H1 (cell line): ENCODE results near the gene GPC2. TPM values are rescaled to one million over a fixed set of nuclear protein-coding genes. Genes with fewer than 3 reads are reported as not detected.

ENCODE experiments used
- CTCF ChIA-PET: fragments of 300-600 bp; sonication (Branson Sonifier 250); formaldehyde crosslinking; loops from one replicate; lab custom pipeline; 2021; ENCODE audit not compliant: partially characterized antibody; lab: Charles Lee
- POLR2A ChIA-PET: fragments of 300-600 bp; sonication (Branson Sonifier 250); formaldehyde crosslinking; loops from one replicate; lab custom pipeline; 2021; ENCODE audit warnings: inconsistent platforms; ENCODE audit not compliant: partially characterized antibody; lab: Charles Lee
- DNase-seq, 2 experiments: peaks; one replicate each; pipeline versions ENCODE4 v3.0.0 to v3.0.0-alpha.2; 2010 to 2022; ENCODE audit warnings: low spot score in 2 of 2, low read depth in 1 of 2, mixed read lengths in 1 of 2
- FAIRE-seq: peaks from 2 replicates; lab custom pipeline; 2011; peaks lifted over from hg19 to GRCh38; lab: Jason Lieb, UNC
- H2AFZ ChIP-seq: 2 replicates; pipeline ENCODE4 v1.8.1; 2012; ENCODE audit warnings: low read length, inconsistent platforms
- H2AK5ac ChIP-seq: 2 replicates; pipeline ENCODE4 v1.6.1; 2013; ENCODE audit warnings: low read depth, low read length
- H2BK120ac ChIP-seq: replicated peaks from 2 replicates; pipeline ENCODE3; 2013; ENCODE audit warnings: low read depth, low read length, inconsistent platforms
- H2BK12ac ChIP-seq: 2 replicates; pipeline ENCODE4 v1.6.1; 2013; ENCODE audit warnings: low read depth, low read length
- H2BK15ac ChIP-seq: 2 replicates; pipeline ENCODE4 v1.6.1; 2013; ENCODE audit warnings: low read length
- H2BK20ac ChIP-seq: 2 replicates; pipeline ENCODE4 v1.6.1; 2013; ENCODE audit warnings: low read length
- H2BK5ac ChIP-seq: 2 replicates; pipeline ENCODE4 v1.6.1; 2013; ENCODE audit warnings: low read depth, low read length
- H3K14ac ChIP-seq: 2 replicates; pipeline ENCODE4 v1.6.1; 2013; ENCODE audit warnings: inconsistent platforms; ENCODE audit not compliant: insufficient read length
- H3K18ac ChIP-seq: 2 replicates; pipeline ENCODE4 v1.6.1; 2013; ENCODE audit warnings: low read length; ENCODE audit errors: extremely low read depth
- H3K23ac ChIP-seq: 2 replicates; pipeline ENCODE4 v1.6.1; 2013; ENCODE audit warnings: inconsistent platforms; ENCODE audit not compliant: insufficient read length
- H3K23me2 ChIP-seq: 2 replicates; pipeline ENCODE4 v1.6.1; 2013; ENCODE audit warnings: low read depth, low read length
- H3K27ac ChIP-seq: 2 replicates; pipeline ENCODE4 v1.6.1; 2011; ENCODE audit warnings: low read depth, low read length, inconsistent platforms
- H3K27me3 ChIP-seq, 4 experiments: replicated peaks in 1 of 4; 1 replicate in 1 of 4; 2 replicates in 3 of 4; pipeline versions ENCODE4 v1.6.1 to v1.8.1; 2011 to 2013; ENCODE audit warnings: low read length in 3 of 4, mild to moderate bottlenecking in 3 of 4, inconsistent platforms in 2 of 4, mixed read lengths in 2 of 4, moderate library complexity in 1 of 4; ENCODE audit not compliant: control insufficient read depth in 3 of 4, insufficient read depth in 3 of 4; ENCODE audit errors: extremely low read depth in 1 of 4
- H3K36me3 ChIP-seq, 4 experiments: 2 replicates each; pipeline versions ENCODE4 v1.6.1 to v1.8.1; 2011 to 2013; ENCODE audit warnings: mild to moderate bottlenecking in 4 of 4, low read length in 3 of 4, moderate library complexity in 2 of 4, control low read depth in 1 of 4, inconsistent platforms in 1 of 4; ENCODE audit not compliant: insufficient read depth in 4 of 4, control insufficient read depth in 2 of 4
- H3K4ac ChIP-seq: replicated peaks from 2 replicates; pipeline ENCODE3; 2013; ENCODE audit warnings: low read length, low read depth, mixed read lengths, inconsistent platforms; ENCODE audit not compliant: insufficient read length
- H3K4me1 ChIP-seq, 4 experiments: replicated peaks in 1 of 4; 1 replicate in 1 of 4; 2 replicates in 3 of 4; pipeline versions ENCODE4 v1.6.1 to v1.8.1; 2011 to 2013; ENCODE audit warnings: low read length in 3 of 4, inconsistent platforms in 2 of 4, mixed read lengths in 1 of 4; ENCODE audit not compliant: insufficient read depth in 4 of 4, control insufficient read depth in 3 of 4
- H3K4me2 ChIP-seq, 2 experiments: 2 replicates each; pipeline versions ENCODE4 v1.6.1 to v1.8.1; 2011 to 2013; ENCODE audit warnings: low read depth in 2 of 2, low read length in 2 of 2, control low read depth in 1 of 2, inconsistent platforms in 1 of 2, mild to moderate bottlenecking in 1 of 2; ENCODE audit not compliant: insufficient read depth in 1 of 2
- H3K4me3 ChIP-seq, 4 experiments: fragments of 200-600, 300-600 bp in 1 of 4; sonication (generic), shearing (Covaris generic), sonication (Bioruptor Twin) in 1 of 4; 2 replicates each; pipeline versions ENCODE4 v1.5.1 to v1.8.1; 2011 to 2016; ENCODE audit warnings: low read length in 4 of 4, low read depth in 3 of 4, control low read depth in 2 of 4, inconsistent platforms in 2 of 4, mild to moderate bottlenecking in 2 of 4, mixed read lengths in 1 of 4, moderate library complexity in 1 of 4; ENCODE audit not compliant: insufficient read depth in 2 of 4; ENCODE audit errors: extremely low read depth in 1 of 4
- H3K56ac ChIP-seq: replicated peaks from 2 replicates; pipeline ENCODE3; 2013; ENCODE audit warnings: low read depth, mild to moderate bottlenecking, mixed read lengths, low read length, inconsistent platforms; ENCODE audit not compliant: insufficient read length
- H3K79me1 ChIP-seq: 2 replicates; pipeline ENCODE4 v1.6.1; 2013; ENCODE audit warnings: low read depth, low read length, control low read depth
- H3K79me2 ChIP-seq, 2 experiments: 2 replicates each; pipeline versions ENCODE4 v1.6.1 to v1.8.1; 2012 to 2013; ENCODE audit warnings: low read length in 2 of 2, mild to moderate bottlenecking in 2 of 2, inconsistent platforms in 1 of 2; ENCODE audit not compliant: insufficient read depth in 2 of 2, control insufficient read depth in 1 of 2
- H3K9ac ChIP-seq, 4 experiments: replicated peaks in 1 of 4; 1 replicate in 1 of 4; 2 replicates in 3 of 4; pipeline versions ENCODE4 v1.6.1 to v1.8.1; 2011 to 2013; ENCODE audit warnings: low read depth in 3 of 4, low read length in 3 of 4, control low read depth in 2 of 4, mild to moderate bottlenecking in 2 of 4, moderate library complexity in 2 of 4, inconsistent platforms in 1 of 4; ENCODE audit errors: extremely low read depth in 1 of 4
- H3K9me3 ChIP-seq, 2 experiments: 2 replicates each; pipeline versions ENCODE4 v1.6.1 to v1.8.1; 2012 to 2013; ENCODE audit warnings: mild to moderate bottlenecking in 2 of 2, moderate library complexity in 2 of 2, control low read depth in 1 of 2, inconsistent platforms in 1 of 2, low read depth in 1 of 2, low read length in 1 of 2, mixed read lengths in 1 of 2; ENCODE audit not compliant: insufficient read depth in 2 of 2
- H4K20me1 ChIP-seq, 2 experiments: replicated peaks in 1 of 2; 2 replicates each; pipeline versions ENCODE3 to v1.8.1; 2011 to 2013; ENCODE audit warnings: inconsistent platforms in 2 of 2, low read length in 2 of 2, mild to moderate bottlenecking in 1 of 2; ENCODE audit not compliant: insufficient read depth in 2 of 2, control insufficient read depth in 1 of 2
- H4K5ac ChIP-seq: 2 replicates; pipeline ENCODE4 v1.6.1; 2013; ENCODE audit warnings: low read length, low read depth, mixed read lengths, inconsistent platforms; ENCODE audit not compliant: insufficient read length
- H4K8ac ChIP-seq: 2 replicates; pipeline ENCODE4 v1.8.0; 2013; ENCODE audit warnings: mild to moderate bottlenecking, moderate library complexity, low read length, inconsistent platforms; ENCODE audit not compliant: insufficient read depth; ENCODE audit errors: extremely low read depth
- H4K91ac ChIP-seq: replicated peaks from 2 replicates; pipeline ENCODE3; 2013; ENCODE audit warnings: low read length, mixed read lengths, inconsistent platforms; ENCODE audit not compliant: insufficient read length
- CBX8 ChIP-seq: fragments of 300-800, 300-1000 bp; sonication (generic); IDR thresholded peaks from 2 replicates; pipeline ENCODE4 v1.7.1; 2016; ENCODE audit warnings: low read depth, low read length, borderline replicate concordance
- POLR2AphosphoS5 ChIP-seq: IDR thresholded peaks from 2 replicates; pipeline ENCODE4 v1.6.1; 2011; ENCODE audit warnings: low read depth, low read length
- RBBP5 ChIP-seq: IDR thresholded peaks from 2 replicates; pipeline ENCODE4 v1.7.1; 2012; ENCODE audit warnings: low read depth, mild to moderate bottlenecking, inconsistent platforms, low read length, moderate library complexity, borderline replicate concordance
- WGBS, 2 experiments: shearing (Covaris generic) in 1 of 2; methylation state at CpG; one replicate each; pipeline versions ENCODE4 v1.1.6 to v1.1.7; 2013 to 2015; ENCODE audit warnings: low lambda C conversion rate in 2 of 2, mixed read lengths in 2 of 2, inconsistent platforms in 1 of 2, low coverage in 1 of 2, missing lambda C conversion rate in 1 of 2; ENCODE audit not compliant: insufficient replicate concordance in 2 of 2, insufficient coverage in 1 of 2, insufficient read length in 1 of 2; ENCODE audit errors: extremely low coverage in 1 of 2, missing lambda C conversion rate in 1 of 2; 5-methylcytosine and 5-hydroxymethylcytosine counted together
- polyA plus RNA-seq, 7 experiments: library from polyadenylated mRNA; depleted of rRNA in 3 of 7; stranded (reverse) in 5 of 7; unstranded in 2 of 7; fragments of >200 nt in 5 of 7; fragments of 200-250 nt in 2 of 7; gene quantifications; 1 replicate in 5 of 7; 2 replicates in 1 of 7; 4 replicates in 1 of 7; pipeline versions ENCODE4 v1.2.1 to v1.2.3, GENCODE V29; 2011 to 2013; ENCODE audit warnings: missing spikeins in 2 of 7, mixed read lengths in 2 of 7
- total RNA-seq: library from RNA; stranded (reverse); fragmentation: NEBNext Ultra II Directional; extraction: Animal tissue kit (Norgen Biotek cat#: 25700); gene quantifications from 2 replicates; pipeline ENCODE4 v1.2.1, GENCODE V29; 2021

GPC2 gene
- total and polyA plus RNA-seq, 2 of the 8 experiments (the other 6 are each of a cell fraction or from before 2014, with no cell fraction given): 25.3 to 44.8 TPM

DNA sequence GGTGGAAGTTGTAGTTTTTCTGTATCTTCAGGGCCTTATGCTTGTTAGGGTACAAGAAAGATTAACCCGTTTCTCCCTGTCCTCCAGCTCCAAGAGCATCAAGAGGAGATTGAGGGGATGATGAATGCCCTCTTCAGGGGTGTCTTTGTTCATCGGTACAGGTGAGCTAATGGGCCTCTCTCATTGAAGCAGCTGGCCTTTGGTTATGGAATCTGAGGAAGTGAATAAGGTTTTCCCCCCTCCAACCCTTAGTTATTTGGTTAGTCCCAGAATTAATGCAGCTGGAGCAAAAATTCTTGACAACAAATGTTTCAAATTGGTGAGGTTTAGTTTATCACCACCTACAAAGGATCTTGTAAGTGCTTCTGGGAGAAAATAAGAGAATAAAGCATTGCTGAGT is 18.0 kb upstream of the GPC2 start:
- Histone ChIP-seq H3K36me3 (no peaks in the 10 kb centered on the region), H2BK15ac (no peak overlapping the region), H4K8ac (no peak overlapping the region), H4K5ac (no peak overlapping the region), H2BK12ac (no peak overlapping the region), H3K9ac (no peak overlapping the region), H2AK5ac (no peak overlapping the region), H3K27ac (no peak overlapping the region), H3K9me3 (no peaks in the 10 kb centered on the region), H3K79me2 (no peaks in the 10 kb centered on the region), H2AFZ (no peak overlapping the region), H3K18ac (no peak overlapping the region), H3K23me2 (no peaks in the 10 kb centered on the region), H3K79me1 (no peaks in the 10 kb centered on the region), H4K91ac (no peak overlapping the region), H3K4ac (no peak overlapping the region), H3K56ac (no peak overlapping the region), H3K4me2 (no peak overlapping the region), H2BK20ac (no peak overlapping the region), H3K14ac (no peak overlapping the region), H4K20me1 (no peaks in the 10 kb centered on the region), H3K4me3 (no peak overlapping the region), H2BK120ac (no peak overlapping the region), H2BK5ac (no peak overlapping the region), H3K23ac (no peak overlapping the region), H3K27me3 (no peaks in the 10 kb centered on the region; a peak in 1 of 7 replicates), H3K4me1 (no peaks in the 10 kb centered on the region)
- no peak for FAIRE-seq
- no peak for DNase-seq
- ChIA-PET POLR2A (interaction anchor here (1.1 to 1.4 kb wide), 3 partner anchors 9 to 46 kb away, joined by 3 read pairs; partner anchors contain the start of gene LAMTOR4), CTCF (interaction anchor here (1.0 kb wide), 2 partner anchors 9 to 62 kb away, joined by 3 read pairs; no protein-coding TSS in a partner anchor)
- WGBS, 2 experiments: 84% methylated on average over 2 of the region's 2 CpGs; no CpG with 5 or more reads in 1 of the 2 experiments
- no peak for TF ChIP-seq CBX8
- no peak for TF ChIP-seq POLR2AphosphoS5
- TF ChIP-seq RBBP5: no peak
